GM19328 (cell line): ENCODE results near the gene MRFAP1.
"Not testable (repeated sequence)": the region's sequence is repeated elsewhere in the genome, so short reads cannot be mapped to it uniquely, and the experiment has no call there.

ENCODE experiments used
- ATAC-seq: cut with Tn5 transposase; IDR thresholded peaks from one replicate; pipeline ENCODE4 v1.9.1; 2021; ENCODE audit warnings: mild to moderate bottlenecking, moderate library complexity; ENCODE audit not compliant: unreplicated experiment

The MRFAP1 gene

GRCh38 chr4:6633091-6633906 lies 7.2 kb upstream of the MRFAP1 start:
- no peak for ATAC-seq

GRCh38 chr4:6634746-6635145 lies 5.7 kb upstream of the MRFAP1 start:
- ATAC-seq: no peak

GRCh38 chr4:6639137-6639680 lies 1.3 kb upstream of the MRFAP1 start:
- no peak for ATAC-seq

GRCh38 chr4:6641164-6641970 lies 882 bp downstream of the MRFAP1 start:
- ATAC-seq: peak; percentile 9

GRCh38 chr4:6641971-6642320 lies 1.5 kb downstream of the MRFAP1 start:
- ATAC-seq: no peak

- no peak for ATAC-seq
These were observed 2.8 kb downstream of the MRFAP1 start for GRCh38 chr4:6643141-6643847.

GRCh38 chr4:6644792-6645530 lies 4.5 kb downstream of the MRFAP1 start:
- ATAC-seq: no peak

GRCh38 chr4:6647169-6647568 lies 6.7 kb downstream of the MRFAP1 start:
- no peak for ATAC-seq

- ATAC-seq: no peak
These were observed 7.2 kb downstream of the MRFAP1 start for GRCh38 chr4:6647582-6648230.

GRCh38 chr4:6649216-6649615 lies 8.7 kb downstream of the MRFAP1 start:
- no peak for ATAC-seq

GRCh38 chr4:6654211-6654610 lies 13.7 kb downstream of the MRFAP1 start:
- not testable (repeated sequence) for ATAC-seq

GRCh38 chr4:6655291-6655690 lies 14.8 kb downstream of the MRFAP1 start:
- ATAC-seq: not testable (repeated sequence)

GRCh38 chr4:6655924-6656323 lies 15.4 kb downstream of the MRFAP1 start:
- ATAC-seq: no peak

GRCh38 chr4:6657242-6658208 lies 17.0 kb downstream of the MRFAP1 start:
- ATAC-seq: no peak

- ATAC-seq: no peak
These were observed 17.7 kb downstream of the MRFAP1 start for GRCh38 chr4:6658209-6658595.

GRCh38 chr4:6658597-6659075 lies 18.2 kb downstream of the MRFAP1 start:
- ATAC-seq: no peak

GRCh38 chr4:6659897-6660296 lies 19.4 kb downstream of the MRFAP1 start:
- no peak for ATAC-seq

- no peak for ATAC-seq
These were observed 19.9 kb downstream of the MRFAP1 start for GRCh38 chr4:6660430-6660829.

GRCh38 chr4:6662591-6662990 lies 22.1 kb downstream of the MRFAP1 start:
- ATAC-seq: no peak
